H7 (cell line): ENCODE data around the gene ZNF740. TPM values are rescaled to one million over a fixed set of nuclear protein-coding genes. Genes with fewer than 3 reads are reported as not detected.

Experiments used
- DNase-seq: peaks from one replicate; pipeline ENCODE4 v3.0.0; 2012
- H3K27me3 ChIP-seq: 2 replicates; pipeline ENCODE4 v1.6.0; 2011; ENCODE audit warnings: mild to moderate bottlenecking, low read length; ENCODE audit not compliant: control insufficient read depth, insufficient read depth
- H3K36me3 ChIP-seq: replicated peaks from 2 replicates; pipeline ENCODE4 v1.5.1; 2011; ENCODE audit warnings: low read length; ENCODE audit not compliant: control insufficient read depth, insufficient read depth
- H3K4me3 ChIP-seq: 2 replicates; pipeline ENCODE4 v1.5.1; 2011; ENCODE audit warnings: low read depth, mild to moderate bottlenecking, control low read depth, low read length, moderate library complexity; ENCODE audit not compliant: insufficient read depth
- total RNA-seq: library from RNA; depleted of rRNA; stranded (reverse); fragments of >200 nt; shearing (Covaris generic); gene quantifications from 2 replicates; pipeline ENCODE4 v1.2.3, GENCODE V29; 2014; rRNA removed

Gene ZNF740
- total RNA-seq, 1 experiment from 2014 or later, result 9.1 TPM

DNA sequence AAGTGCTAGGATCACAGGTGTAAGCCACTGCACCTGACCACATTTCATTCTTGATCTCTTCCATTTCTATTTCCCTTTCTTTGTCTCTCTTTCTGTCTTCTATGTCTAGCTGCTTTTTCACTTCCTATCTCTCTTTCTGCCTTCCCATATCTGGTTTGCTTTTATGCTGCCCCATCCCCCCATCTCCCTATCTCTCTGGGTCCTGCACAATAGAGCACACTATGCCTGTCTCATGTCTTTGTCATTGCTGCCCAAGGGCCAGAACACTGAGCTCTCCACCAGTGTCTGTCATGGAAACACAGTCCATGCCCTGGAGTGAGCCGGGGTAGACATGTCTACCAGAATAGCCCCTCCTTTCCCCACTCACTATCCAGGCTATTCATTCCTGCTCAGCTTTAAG is 63.8 kb downstream of the ZNF740 start:
- Histone ChIP-seq H3K4me3 (no peak overlapping the region), H3K36me3 (no peaks in the 10 kb centered on the region), H3K27me3 (no peaks in the 10 kb centered on the region)
- no peak for DNase-seq

Other genes with a start within 250 kb of the ZNF740 start
- gene KRT18, start 231.6 kb upstream of the ZNF740 start, total RNA-seq, result 578 and 613 TPM in 2 replicates
- gene EIF4B, start 174.3 kb upstream of the ZNF740 start, total RNA-seq, result 581 and 770 TPM in 2 replicates
- 7.6 and 8.7 TPM in 2 replicates for gene TNS2, start 130.7 kb upstream of the ZNF740 start, total RNA-seq
- 8.3 and 8.7 TPM in 2 replicates for gene SPRYD3, start 101.3 kb upstream of the ZNF740 start, total RNA-seq
- 10.8 and 17.5 TPM in 2 replicates for gene IGFBP6, start 83.1 kb upstream of the ZNF740 start, total RNA-seq
- gene SOAT2, start 77.2 kb upstream of the ZNF740 start, total RNA-seq, result not detected in 2 replicates
- gene CSAD, start 203 bp downstream of the ZNF740 start, total RNA-seq, result 3.0 and 3.4 TPM in 2 replicates
- 0.30 and 0.52 TPM in 2 replicates for gene ITGB7, start 26.5 kb downstream of the ZNF740 start, total RNA-seq
- gene RARG, start 51.5 kb downstream of the ZNF740 start, total RNA-seq, result 50.1 and 58.1 TPM in 2 replicates
- gene ESPL1, start 87.6 kb downstream of the ZNF740 start, total RNA-seq, result 43.6 and 46.2 TPM in 2 replicates
- 242 and 304 TPM in 2 replicates for gene PFDN5, start 114.8 kb downstream of the ZNF740 start, total RNA-seq
- 74.2 and 98.0 TPM in 2 replicates for gene MYG1, start 119.0 kb downstream of the ZNF740 start, total RNA-seq
- gene AAAS, start 140.9 kb downstream of the ZNF740 start, total RNA-seq, result 131 and 137 TPM in 2 replicates
- 0.14 and 0.44 TPM in 2 replicates for gene SP7, start 155.6 kb downstream of the ZNF740 start, total RNA-seq
- gene SP1, start 199.5 kb downstream of the ZNF740 start, total RNA-seq, result 46.7 and 51.8 TPM in 2 replicates
- gene AMHR2, start 243.1 kb downstream of the ZNF740 start, total RNA-seq, result 0.52 and 1.6 TPM in 2 replicates